H1 (cell line): ENCODE data around the gene AGAP1.

Experiments
- CEBPB ChIP-seq: IDR thresholded peaks from 2 replicates; pipeline ENCODE4 v1.6.1; 2012; ENCODE audit warnings: low read depth, low read length
- CTCF ChIP-seq, 3 experiments: IDR thresholded peaks; 1 replicate in 2 of 3; 2 replicates in 1 of 3; pipeline versions ENCODE4 v1.5.1 to v1.6.1; 2011; ENCODE audit warnings: low read length in 3 of 3, mild to moderate bottlenecking in 3 of 3, inconsistent platforms in 2 of 3, low read depth in 1 of 3, moderate library complexity in 1 of 3; ENCODE audit not compliant: insufficient read depth in 1 of 3; ENCODE audit errors: control extremely low read depth in 1 of 3
- E2F6 ChIP-seq: IDR thresholded peaks from 2 replicates; pipeline ENCODE4 v1.6.1; 2012; ENCODE audit warnings: inconsistent platforms
- EZH2 ChIP-seq: fragments of 200-600 bp; sonication (generic); IDR thresholded peaks from 2 replicates; pipeline ENCODE4 v1.7.1; 2012; ENCODE audit warnings: low read depth, mild to moderate bottlenecking, moderate library complexity, low read length, inconsistent platforms; ENCODE audit not compliant: severe bottlenecking
- KDM1A ChIP-seq: fragments of 200-600, 300-600 bp; sonication (generic); IDR thresholded peaks from 2 replicates; pipeline ENCODE4 v1.7.1; 2016; ENCODE audit warnings: mild to moderate bottlenecking, low read length, borderline replicate concordance
- PHF8 ChIP-seq: fragments of 200-600 bp; sonication (generic); conservative IDR thresholded peaks from 2 replicates; pipeline ENCODE4 v1.7.1; 2012; ENCODE audit warnings: low read depth, mild to moderate bottlenecking, inconsistent platforms, low read length, moderate library complexity
- POLR2A ChIP-seq, 2 experiments: IDR thresholded peaks; 1 replicate in 1 of 2; 2 replicates in 1 of 2; pipeline ENCODE4 v1.6.1; 2011; ENCODE audit warnings: low read depth in 2 of 2, low read length in 2 of 2, mild to moderate bottlenecking in 2 of 2; ENCODE audit errors: control extremely low read depth in 1 of 2
- RBBP5 ChIP-seq: IDR thresholded peaks from 2 replicates; pipeline ENCODE4 v1.7.1; 2012; ENCODE audit warnings: low read depth, mild to moderate bottlenecking, inconsistent platforms, low read length, moderate library complexity, borderline replicate concordance
- TAF1 ChIP-seq: IDR thresholded peaks from 2 replicates; pipeline ENCODE4 v1.6.1; 2011; ENCODE audit warnings: mild to moderate bottlenecking, low read depth, low read length
- TCF12 ChIP-seq: IDR thresholded peaks from 2 replicates; pipeline ENCODE4 v1.6.1; 2011; ENCODE audit warnings: low read depth, mild to moderate bottlenecking, low read length

GRCh38 chr2:236047886-236048540 is 554.2 kb downstream of the AGAP1 start:
- no peak for TF ChIP-seq CTCF (IDR thresholded peaks at IDR 0.05; ENCODE audit: control extremely low read depth in 1 of 3, insufficient read depth in 1 of 3, low read depth in 1 of 3, low read length in 3 of 3)
- no peak for TF ChIP-seq PHF8
- no peak for TF ChIP-seq POLR2A (IDR thresholded peaks at IDR 0.05; ENCODE audit: control extremely low read depth in 1 of 2, low read depth in 2 of 2, low read length in 2 of 2)
- no peak for TF ChIP-seq RBBP5
- no peak for TF ChIP-seq EZH2
- no peak for TF ChIP-seq KDM1A
- TF ChIP-seq CEBPB, result no peak
- no peak for TF ChIP-seq TCF12
- no peak for TF ChIP-seq E2F6
- TF ChIP-seq TAF1, result no peak
